ENCODE results near the gene GTPBP2.

Gene GTPBP2

GRCh38 chr6:43630980-43631619, 2.0 kb upstream of the GTPBP2 start:
- Histone ChIP-seq H3K9me2 (replicated peaks; ENCODE audit: control insufficient read depth, low read length) (no peaks in the 10 kb centered on the region), H3K27ac (ENCODE audit: low read depth, low read length) (peak overlapping the region; percentile 88; the same call in 1 of the 2 replicates), H3K79me2 (ENCODE audit: control insufficient read depth, low read length) (peaks cover 33% of the 10 kb centered on the region), H3K9me3 (ENCODE audit: control insufficient read depth, insufficient read depth, low read length) (no peaks in the 10 kb centered on the region), H3K4me3 (ENCODE audit: low read length) (no peak overlapping the region), H3K36me3 (ENCODE audit: control insufficient read depth, low read length) (peaks cover 26% of the 10 kb centered on the region), H3K4me1 (ENCODE audit: control insufficient read depth, low read length) (peaks cover 43% of the 10 kb centered on the region), H3K27me3 (ENCODE audit: control insufficient read depth, low read length) (no peaks in the 10 kb centered on the region), H3F3A (ENCODE audit: control insufficient read depth, insufficient read depth) (peaks cover 16% of the 10 kb centered on the region), H3K4me2 (ENCODE audit: low read length) (peak overlapping the region; percentile 29), H4K20me1 (ENCODE audit: control insufficient read depth, insufficient read depth, low read depth, low read length) (no peaks in the 10 kb centered on the region)
- TF ChIP-seq CTCF (IDR thresholded peaks at IDR 0.05; ENCODE audit: low read depth, low read length, poor library complexity, severe bottlenecking), result no peak
- TF ChIP-seq EZH2phosphoT487 (IDR thresholded peaks at IDR 0.05; ENCODE audit: borderline replicate concordance, low read length), result no peak

- Histone ChIP-seq H3K36me3 (ENCODE audit: control insufficient read depth, low read length) (peaks cover 36% of the 10 kb centered on the region), H3K4me3 (ENCODE audit: low read length) (peak overlapping the region; percentile 99), H3K79me2 (ENCODE audit: control insufficient read depth, low read length) (peaks cover 24% of the 10 kb centered on the region), H4K20me1 (ENCODE audit: control insufficient read depth, insufficient read depth, low read depth, low read length) (no peaks in the 10 kb centered on the region), H3K27me3 (ENCODE audit: control insufficient read depth, low read length) (no peaks in the 10 kb centered on the region), H3K9me2 (replicated peaks; ENCODE audit: control insufficient read depth, low read length) (no peaks in the 10 kb centered on the region), H3K4me1 (ENCODE audit: control insufficient read depth, low read length) (peaks cover 34% of the 10 kb centered on the region), H3K27ac (ENCODE audit: low read depth, low read length) (peak overlapping the region; percentile 88), H3F3A (ENCODE audit: control insufficient read depth, insufficient read depth) (peaks cover 16% of the 10 kb centered on the region), H3K9me3 (ENCODE audit: control insufficient read depth, insufficient read depth, low read length) (no peaks in the 10 kb centered on the region), H3K4me2 (ENCODE audit: low read length) (peak overlapping the region; percentile 69)
- TF ChIP-seq CTCF (IDR thresholded peaks at IDR 0.05; ENCODE audit: low read depth, low read length, poor library complexity, severe bottlenecking) (no peak), EZH2phosphoT487 (IDR thresholded peaks at IDR 0.05; ENCODE audit: borderline replicate concordance, low read length) (no peak)
Measured at GRCh38 chr6:43629505-43630300, 639 bp upstream of the GTPBP2 start.

- Histone ChIP-seq H3K36me3 (ENCODE audit: control insufficient read depth, low read length) (peaks cover 48% of the 10 kb centered on the region), H3F3A (ENCODE audit: control insufficient read depth, insufficient read depth) (peaks cover 9% of the 10 kb centered on the region; the same call in 1 of the 2 replicates), H3K4me2 (ENCODE audit: low read length) (peak overlapping the region; percentile 91), H3K4me1 (ENCODE audit: control insufficient read depth, low read length) (peaks cover 29% of the 10 kb centered on the region), H3K79me2 (ENCODE audit: control insufficient read depth, low read length) (peaks cover 24% of the 10 kb centered on the region), H3K9me2 (replicated peaks; ENCODE audit: control insufficient read depth, low read length) (no peaks in the 10 kb centered on the region), H3K27me3 (ENCODE audit: control insufficient read depth, low read length) (no peaks in the 10 kb centered on the region), H3K27ac (ENCODE audit: low read depth, low read length) (peak overlapping the region; percentile 75), H3K9me3 (ENCODE audit: control insufficient read depth, insufficient read depth, low read length) (no peaks in the 10 kb centered on the region), H3K4me3 (ENCODE audit: low read length) (peak overlapping the region; percentile 99), H4K20me1 (ENCODE audit: control insufficient read depth, insufficient read depth, low read depth, low read length) (no peaks in the 10 kb centered on the region)
- no peak for TF ChIP-seq EZH2phosphoT487 (IDR thresholded peaks at IDR 0.05; ENCODE audit: borderline replicate concordance, low read length)
- no peak for TF ChIP-seq CTCF (IDR thresholded peaks at IDR 0.05; ENCODE audit: low read depth, low read length, poor library complexity, severe bottlenecking)
Measured at GRCh38 chr6:43628393-43629103, 516 bp downstream of the GTPBP2 start.

All from DOHH2 (cell line).